ENCODE data around the gene TMEM170A.
"Not testable (repeated sequence)": the region's sequence is repeated elsewhere in the genome, so short reads cannot be mapped to it uniquely, and the experiment has no call there.

TMEM170A gene

DNA sequence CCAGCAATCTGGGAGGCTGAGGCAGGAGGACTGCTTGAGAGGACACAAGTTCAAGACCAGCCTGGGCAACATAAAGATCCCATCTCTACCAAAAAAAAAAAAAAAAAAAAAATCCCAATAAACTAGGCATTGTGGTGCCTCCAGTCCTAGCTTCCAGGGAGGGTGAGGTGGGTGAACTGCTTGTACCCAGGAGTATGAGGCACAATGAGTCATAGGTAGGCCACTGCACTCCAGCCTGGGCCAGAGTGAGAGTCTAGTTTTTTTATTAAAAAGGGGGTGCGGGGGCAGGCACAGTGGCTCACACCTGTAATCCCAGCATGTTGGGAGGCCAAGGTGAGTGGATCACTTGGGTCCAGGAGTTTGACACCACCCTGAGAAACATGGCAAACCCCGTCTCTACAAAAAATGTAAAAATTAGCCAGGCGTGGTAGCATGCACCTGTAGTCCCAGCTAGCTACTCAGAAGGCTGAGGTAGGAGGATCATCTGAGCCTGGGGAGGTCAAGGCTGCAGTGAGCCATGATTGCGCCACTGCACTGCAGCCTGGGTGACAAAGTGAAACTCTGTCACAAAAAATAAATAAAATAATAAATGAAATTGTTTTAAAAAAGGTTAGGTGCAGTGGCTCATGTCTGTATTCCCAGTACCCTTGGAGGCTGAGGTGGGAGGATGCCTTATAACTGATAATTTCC, 38.6 kb upstream of the TMEM170A start:
- no peak for TF ChIP-seq EZH2phosphoT487 (IDR thresholded peaks at IDR 0.05; ENCODE audit: low read depth)
- TF ChIP-seq, protein P1, sequence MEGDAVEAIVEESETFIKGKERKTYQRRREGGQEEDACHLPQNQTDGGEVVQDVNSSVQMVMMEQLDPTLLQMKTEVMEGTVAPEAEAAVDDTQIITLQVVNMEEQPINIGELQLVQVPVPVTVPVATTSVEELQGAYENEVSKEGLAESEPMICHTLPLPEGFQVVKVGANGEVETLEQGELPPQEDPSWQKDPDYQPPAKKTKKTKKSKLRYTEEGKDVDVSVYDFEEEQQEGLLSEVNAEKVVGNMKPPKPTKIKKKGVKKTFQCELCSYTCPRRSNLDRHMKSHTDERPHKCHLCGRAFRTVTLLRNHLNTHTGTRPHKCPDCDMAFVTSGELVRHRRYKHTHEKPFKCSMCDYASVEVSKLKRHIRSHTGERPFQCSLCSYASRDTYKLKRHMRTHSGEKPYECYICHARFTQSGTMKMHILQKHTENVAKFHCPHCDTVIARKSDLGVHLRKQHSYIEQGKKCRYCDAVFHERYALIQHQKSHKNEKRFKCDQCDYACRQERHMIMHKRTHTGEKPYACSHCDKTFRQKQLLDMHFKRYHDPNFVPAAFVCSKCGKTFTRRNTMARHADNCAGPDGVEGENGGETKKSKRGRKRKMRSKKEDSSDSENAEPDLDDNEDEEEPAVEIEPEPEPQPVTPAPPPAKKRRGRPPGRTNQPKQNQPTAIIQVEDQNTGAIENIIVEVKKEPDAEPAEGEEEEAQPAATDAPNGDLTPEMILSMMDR (IDR thresholded peaks at IDR 0.05; ENCODE audit: low read depth, low read length): no peak
- Histone ChIP-seq H3K4me2 (ENCODE audit: low read length) (no peak overlapping the region), H3K9me3 (ENCODE audit: insufficient read depth, low read length) (no peaks in the 10 kb centered on the region), H3K27ac (ENCODE audit: low read length) (no peak overlapping the region), H3K79me2 (ENCODE audit: low read length) (no peaks in the 10 kb centered on the region), H3K9ac (ENCODE audit: low read length) (no peak overlapping the region), H3K27me3 (ENCODE audit: low read depth, low read length) (peaks cover 17% of the 10 kb centered on the region), H3K4me1 (ENCODE audit: low read length) (no peaks in the 10 kb centered on the region), H2AFZ (ENCODE audit: low read depth, low read length) (no peak overlapping the region), H4K20me1 (ENCODE audit: insufficient read depth, low read length) (no peaks in the 10 kb centered on the region), H3K36me3 (replicated peaks; ENCODE audit: low read depth, low read length) (no peaks in the 10 kb centered on the region), H3K4me3 (ENCODE audit: low read length) (no peak overlapping the region)

DNA sequence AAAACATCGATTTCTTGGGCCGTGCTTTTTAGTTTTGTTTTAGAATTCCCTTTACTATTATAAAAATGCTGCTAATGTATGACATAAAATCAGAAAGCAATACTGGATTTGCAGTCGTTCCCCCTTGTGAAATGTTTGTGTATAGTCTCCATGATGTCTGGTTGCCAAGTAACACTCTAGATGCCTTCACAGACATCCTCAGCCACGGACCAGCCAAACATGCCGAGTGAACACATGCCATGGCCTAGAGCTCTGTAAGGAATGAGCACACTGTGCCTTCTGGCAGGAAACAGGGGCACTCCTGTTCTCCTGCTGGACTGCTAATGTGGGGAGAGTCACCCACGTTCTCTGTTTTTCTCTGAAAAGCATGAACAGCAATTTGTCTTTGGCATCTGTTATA, 37.3 kb upstream of the TMEM170A start:
- not testable (repeated sequence) for H3K9ac ChIP-seq (ENCODE audit: low read length); H3K4me3 ChIP-seq (ENCODE audit: low read length); H3K27me3 ChIP-seq (ENCODE audit: low read depth, low read length); H3K4me2 ChIP-seq (ENCODE audit: low read length); H2AFZ ChIP-seq (ENCODE audit: low read depth, low read length); H3K79me2 ChIP-seq (ENCODE audit: low read length); H3K27ac ChIP-seq (ENCODE audit: low read length); H3K9me3 ChIP-seq (ENCODE audit: insufficient read depth, low read length); H4K20me1 ChIP-seq (ENCODE audit: insufficient read depth, low read length); H3K4me1 ChIP-seq (ENCODE audit: low read length); H3K36me3 ChIP-seq (replicated peaks; ENCODE audit: low read depth, low read length)

DNA sequence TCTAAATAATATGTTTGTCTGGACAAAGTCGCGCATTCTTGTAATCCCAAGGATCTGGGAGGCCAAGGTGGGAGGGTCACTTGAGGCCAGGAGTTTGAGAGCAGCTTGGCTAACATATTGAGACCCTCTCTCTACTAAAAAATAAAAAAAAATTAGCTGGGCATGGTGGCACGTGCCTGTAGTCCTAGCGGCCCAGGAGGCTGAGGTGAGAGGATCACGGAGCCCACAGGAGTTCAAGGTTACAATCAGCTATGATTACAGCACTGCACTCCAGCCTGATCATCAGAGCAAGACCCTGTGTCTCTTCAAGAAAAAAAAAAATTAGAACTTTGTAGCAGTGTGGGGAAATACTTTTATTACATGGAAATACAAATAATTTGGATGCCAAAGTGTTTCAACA, 36.9 kb upstream of the TMEM170A start:
- Histone ChIP-seq H3K27me3 (ENCODE audit: low read depth, low read length) (peaks cover 4% of the 10 kb centered on the region; the same call in 1 of the 2 replicates), H3K4me1 (ENCODE audit: low read length) (no peaks in the 10 kb centered on the region), H2AFZ (ENCODE audit: low read depth, low read length) (no peak overlapping the region), H3K4me3 (ENCODE audit: low read length) (no peak overlapping the region), H3K9me3 (ENCODE audit: insufficient read depth, low read length) (no peaks in the 10 kb centered on the region), H3K4me2 (ENCODE audit: low read length) (no peak overlapping the region), H3K27ac (ENCODE audit: low read length) (no peak overlapping the region), H4K20me1 (ENCODE audit: insufficient read depth, low read length) (no peaks in the 10 kb centered on the region), H3K9ac (ENCODE audit: low read length) (no peak overlapping the region), H3K36me3 (replicated peaks; ENCODE audit: low read depth, low read length) (no peaks in the 10 kb centered on the region), H3K79me2 (ENCODE audit: low read length) (no peaks in the 10 kb centered on the region)
- TF ChIP-seq, protein P1 (IDR thresholded peaks at IDR 0.05; ENCODE audit: low read depth, low read length): no peak
- no peak for TF ChIP-seq EZH2phosphoT487 (IDR thresholded peaks at IDR 0.05; ENCODE audit: low read depth)

DNA sequence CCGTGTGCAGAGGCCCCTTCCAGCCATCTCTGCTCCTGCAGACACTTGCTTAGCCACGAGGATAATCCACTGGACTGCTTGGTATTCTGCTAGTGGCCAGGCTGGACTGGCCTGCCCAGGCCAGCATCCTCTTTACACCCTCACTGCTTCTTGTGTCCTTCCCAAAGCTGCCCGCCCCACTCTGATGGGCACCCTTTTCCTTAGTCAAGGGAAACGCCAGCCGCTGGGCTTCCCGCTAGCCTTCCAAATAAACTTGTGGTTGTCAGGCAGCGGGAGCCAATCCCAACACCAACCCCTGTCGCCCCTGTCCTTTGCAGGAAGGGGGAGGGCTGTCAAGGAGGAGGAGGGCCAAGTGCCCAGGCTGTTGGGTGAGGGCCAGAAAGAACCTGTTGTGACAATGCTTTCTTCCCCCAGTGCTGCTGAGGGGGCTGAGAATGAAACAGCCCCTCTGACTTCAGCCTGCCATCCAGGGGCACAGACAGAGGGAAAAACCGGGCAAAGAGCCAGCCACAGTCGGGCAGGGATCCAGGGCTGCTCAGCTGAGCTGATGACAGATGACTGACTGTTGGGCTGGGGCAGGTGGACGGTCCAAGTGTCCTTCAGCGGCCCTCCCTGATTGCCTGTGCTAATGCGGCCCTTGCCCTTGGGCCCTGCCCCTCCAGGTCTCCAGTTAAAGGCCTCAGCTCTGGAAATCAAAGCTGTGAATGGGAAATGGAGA, 34.3 kb upstream of the TMEM170A start:
- not testable (repeated sequence) for H3K79me2 ChIP-seq (ENCODE audit: low read length); H3K36me3 ChIP-seq (replicated peaks; ENCODE audit: low read depth, low read length); H3K4me1 ChIP-seq (ENCODE audit: low read length); H3K27ac ChIP-seq (ENCODE audit: low read length); H2AFZ ChIP-seq (ENCODE audit: low read depth, low read length); H4K20me1 ChIP-seq (ENCODE audit: insufficient read depth, low read length); H3K4me2 ChIP-seq (ENCODE audit: low read length); H3K9me3 ChIP-seq (ENCODE audit: insufficient read depth, low read length); H3K9ac ChIP-seq (ENCODE audit: low read length); H3K27me3 ChIP-seq (ENCODE audit: low read depth, low read length); H3K4me3 ChIP-seq (ENCODE audit: low read length)

DNA sequence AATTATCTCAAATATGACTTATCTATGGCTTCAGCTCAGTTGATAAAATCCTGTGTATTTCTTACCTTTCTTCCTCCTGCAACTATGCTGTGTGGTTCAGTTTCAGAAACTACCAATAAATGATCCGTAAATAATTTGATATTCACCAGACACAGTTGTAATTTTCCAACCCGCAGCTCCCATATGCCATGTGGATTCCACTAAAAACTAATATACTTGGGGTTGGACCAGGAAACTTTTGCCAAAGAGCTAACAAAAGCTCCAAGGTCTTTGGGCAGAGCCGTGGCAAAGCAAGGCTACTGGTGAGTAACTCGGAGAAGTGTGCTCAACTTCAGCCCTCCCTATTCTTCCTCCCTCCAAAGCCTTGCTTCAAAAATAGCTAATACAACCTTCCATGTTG, 33.1 kb upstream of the TMEM170A start:
- Histone ChIP-seq H3K9ac (ENCODE audit: low read length) (no peak overlapping the region), H2AFZ (ENCODE audit: low read depth, low read length) (no peak overlapping the region), H3K27me3 (ENCODE audit: low read depth, low read length) (no peaks in the 10 kb centered on the region), H3K27ac (ENCODE audit: low read length) (no peak overlapping the region), H3K79me2 (ENCODE audit: low read length) (no peaks in the 10 kb centered on the region), H4K20me1 (ENCODE audit: insufficient read depth, low read length) (no peaks in the 10 kb centered on the region), H3K4me1 (ENCODE audit: low read length) (no peaks in the 10 kb centered on the region), H3K4me3 (ENCODE audit: low read length) (no peak overlapping the region), H3K36me3 (replicated peaks; ENCODE audit: low read depth, low read length) (no peaks in the 10 kb centered on the region), H3K4me2 (ENCODE audit: low read length) (no peak overlapping the region), H3K9me3 (ENCODE audit: insufficient read depth, low read length) (no peaks in the 10 kb centered on the region)
- TF ChIP-seq, protein P1 (IDR thresholded peaks at IDR 0.05; ENCODE audit: low read depth, low read length): no peak
- TF ChIP-seq EZH2phosphoT487 (IDR thresholded peaks at IDR 0.05; ENCODE audit: low read depth): no peak

All from OCI-LY3 (cell line).